Activated T-helper 1 cell treated with Interleukin-2 at 50 U/mL for 16 hours (primary cell): ENCODE results near the gene PIP4K2C.
"Not testable (repeated sequence)": the region's sequence is repeated elsewhere in the genome, so short reads cannot be mapped to it uniquely, and the experiment has no call there.

Experiments
- DNase-seq: peaks from one replicate; pipeline ENCODE4 v3.0.0-alpha.2; 2020; ENCODE audit warnings: low read depth

PIP4K2C gene

DNA sequence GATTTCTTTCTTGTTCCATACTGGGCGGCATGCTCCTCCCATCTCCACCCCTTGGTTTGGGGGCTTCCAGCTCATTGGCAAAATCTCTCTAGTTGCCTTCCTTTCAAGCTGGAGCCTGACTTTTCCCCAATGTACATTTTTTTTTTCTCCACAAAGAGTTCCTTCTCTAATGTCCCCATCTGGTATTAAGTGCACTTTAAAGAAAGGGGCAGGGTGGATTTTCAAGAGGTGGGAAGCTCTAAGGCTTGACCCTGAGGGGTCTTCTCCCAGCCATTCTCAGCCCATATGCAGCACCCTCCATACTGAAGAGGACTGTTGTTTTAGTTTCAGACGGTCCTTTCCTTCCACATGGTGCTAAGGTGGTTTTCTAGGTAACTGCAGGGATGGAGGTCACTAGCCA lies 5.8 kb upstream of the PIP4K2C start:
- DNase-seq, result no peak

DNA sequence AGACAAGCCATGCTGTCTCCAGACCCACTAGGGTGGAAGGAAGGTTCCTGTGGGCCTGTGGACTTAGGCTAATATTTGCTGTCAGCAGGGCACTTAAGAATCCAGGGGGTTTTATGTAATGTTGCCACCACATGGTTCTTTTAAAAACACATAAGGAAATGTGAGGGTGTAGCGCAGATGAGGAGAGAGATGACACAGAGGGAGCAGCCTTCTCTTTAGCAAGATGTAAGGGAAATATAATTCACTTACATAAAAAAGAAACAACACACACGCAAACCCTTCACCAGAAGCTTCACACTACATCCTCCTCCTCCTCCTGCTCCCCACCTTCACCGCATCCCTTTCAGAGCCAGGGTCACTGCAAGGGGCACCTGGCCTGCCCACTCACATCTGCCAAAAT lies 4.9 kb upstream of the PIP4K2C start:
- DNase-seq, result no peak

DNA sequence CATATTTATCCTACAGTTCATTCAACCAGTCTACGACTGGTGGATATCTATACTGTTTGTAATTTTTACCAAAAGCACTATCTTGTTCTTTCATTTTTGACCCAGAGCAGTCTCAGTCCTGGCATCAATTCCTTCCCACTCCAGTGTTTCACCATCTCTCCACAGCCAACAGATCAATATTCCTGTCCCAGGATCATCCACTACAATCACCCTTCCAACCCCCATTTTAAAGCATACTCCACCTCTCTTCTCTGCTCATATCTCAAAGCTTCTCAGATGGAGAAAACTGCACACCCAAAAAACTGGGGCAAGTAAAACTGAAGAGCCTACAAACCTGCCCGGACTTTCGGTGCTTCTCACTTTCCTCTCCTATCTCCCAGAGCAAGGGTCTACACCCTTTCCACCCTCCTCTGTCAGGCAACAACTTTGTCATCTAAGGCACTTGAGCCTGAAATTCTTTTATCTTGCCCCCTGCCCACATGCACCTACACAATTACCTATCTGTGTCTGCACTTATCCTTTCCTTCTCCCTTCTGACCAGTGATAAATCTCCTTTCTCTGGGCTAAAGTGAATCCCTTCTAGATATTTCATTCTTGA lies 4.1 kb upstream of the PIP4K2C start:
- no peak for DNase-seq

DNA sequence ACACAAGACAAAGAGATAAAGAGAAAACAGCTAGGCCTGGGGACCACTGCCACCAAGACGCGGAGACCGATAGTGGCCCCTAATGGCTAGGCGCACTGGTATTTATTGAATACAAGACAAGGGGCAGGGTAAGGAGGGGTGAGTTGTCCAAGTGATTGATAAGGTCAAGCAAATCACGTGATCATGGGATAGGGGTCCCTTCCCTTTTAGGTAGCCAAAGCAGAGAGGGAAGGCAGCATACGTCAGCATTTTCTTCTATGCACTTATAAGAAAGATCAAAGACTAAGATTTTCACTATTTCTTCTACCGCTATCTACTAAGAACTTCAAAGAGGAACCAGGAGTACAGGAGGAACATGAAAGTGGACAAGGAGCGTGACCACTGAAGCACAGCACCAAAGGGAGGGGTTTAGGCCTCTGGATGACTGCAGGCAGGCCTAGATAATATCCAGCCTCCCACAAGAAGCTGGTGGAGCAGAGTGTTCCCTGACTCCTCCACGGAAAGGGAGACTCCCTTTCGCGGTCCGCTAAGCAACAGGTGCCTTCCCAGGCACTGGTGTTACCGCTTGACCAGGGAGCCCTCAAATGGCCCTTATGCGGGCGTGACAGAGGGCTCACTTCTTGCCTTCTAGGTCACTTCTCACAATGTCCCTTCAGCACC lies 1.9 kb upstream of the PIP4K2C start:
- not testable (repeated sequence) for DNase-seq

DNA sequence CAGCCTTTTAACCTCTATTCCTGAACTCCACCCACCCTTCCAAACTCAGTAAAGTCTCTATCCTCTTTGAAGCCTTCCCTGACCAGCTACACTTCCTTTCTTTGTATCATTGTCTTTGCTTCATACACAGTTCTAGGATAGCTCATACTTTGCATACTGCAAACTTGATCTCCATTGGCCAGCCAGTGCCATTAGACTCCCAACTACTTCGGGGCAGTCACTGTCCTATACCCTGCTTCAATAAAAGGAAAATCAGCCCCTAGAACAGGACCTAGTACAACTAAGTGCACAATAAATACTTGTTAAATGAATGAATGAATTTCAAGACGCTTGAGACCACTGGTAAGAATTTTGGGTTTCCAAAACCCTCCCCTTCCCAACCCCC lies 521 bp upstream of the PIP4K2C start:
- no peak for DNase-seq

DNA sequence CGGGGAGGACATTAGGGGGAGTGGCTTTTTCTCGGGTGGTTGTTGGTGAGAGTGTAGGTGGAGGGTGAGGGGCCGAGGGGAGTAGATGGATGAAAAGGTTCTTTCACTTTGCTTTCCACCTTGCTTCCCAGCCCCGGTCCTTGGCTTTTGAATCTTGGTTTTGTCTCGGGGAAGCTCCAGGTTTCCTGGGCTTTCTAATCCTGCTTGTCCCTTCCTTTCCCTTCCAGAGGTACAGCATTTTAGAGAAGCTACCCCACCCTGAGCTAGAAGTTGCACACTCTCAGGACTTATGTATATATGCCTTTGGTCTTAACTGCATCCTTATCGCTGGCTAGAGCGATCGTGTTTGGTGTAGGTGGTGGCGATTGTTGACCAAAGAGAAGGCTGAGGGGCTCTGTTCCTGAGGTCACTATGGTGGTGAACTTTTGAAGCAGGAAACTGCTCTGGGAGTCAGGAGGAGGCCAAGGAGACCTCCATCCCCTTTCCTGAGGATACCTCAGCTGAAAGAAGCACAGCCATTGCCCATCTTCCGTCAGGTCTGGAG lies 862 bp downstream of the PIP4K2C start:
- no peak for DNase-seq

DNA sequence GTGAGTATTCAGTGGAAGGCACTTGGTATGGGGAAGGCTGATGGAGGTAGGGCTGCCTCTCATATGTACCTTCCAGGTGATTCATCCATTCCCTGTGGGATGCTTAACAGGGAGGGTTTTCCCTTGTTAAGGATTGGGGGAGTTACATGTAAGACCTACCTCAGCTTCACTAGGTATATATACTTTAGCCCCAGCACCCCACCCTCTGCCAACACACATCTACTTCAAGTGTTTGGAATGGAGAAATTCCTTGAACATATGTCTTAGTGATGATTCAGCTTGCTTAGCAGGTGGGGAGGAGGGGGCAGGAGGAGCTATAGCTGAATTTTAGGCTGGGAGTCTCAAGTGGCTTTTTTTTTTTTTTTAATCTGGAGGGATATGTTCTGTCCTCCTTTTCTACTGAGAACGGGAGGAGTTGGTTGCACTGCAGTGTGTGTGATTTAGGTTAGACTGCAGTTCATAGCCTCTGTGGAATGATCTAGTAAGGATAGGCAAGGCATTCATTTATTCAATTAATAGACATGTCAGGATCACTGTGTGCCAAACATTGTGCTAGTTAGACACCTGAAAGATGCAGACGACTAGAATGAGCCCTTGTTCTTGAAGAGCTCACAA lies 1.7 kb downstream of the PIP4K2C start:
- DNase-seq, result no peak

DNA sequence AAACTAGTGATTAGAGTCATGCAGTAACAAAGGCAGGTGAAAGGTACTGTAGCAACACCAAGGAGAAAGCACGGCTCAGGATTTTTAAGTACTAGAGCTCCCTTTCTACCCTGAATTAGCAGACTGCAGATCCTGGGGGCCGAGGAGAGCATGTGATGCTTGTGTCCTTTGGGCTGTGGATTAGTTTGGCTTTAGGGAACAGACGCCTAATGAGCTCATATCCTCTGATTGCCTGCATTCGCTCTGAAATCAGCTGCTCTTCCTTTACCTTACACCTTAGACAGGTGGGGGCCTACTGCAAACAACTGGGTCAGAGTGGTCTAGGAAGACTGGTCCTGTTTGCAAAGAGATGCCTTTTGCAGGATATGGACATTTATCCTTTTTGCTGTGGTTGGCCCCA lies 2.2 kb downstream of the PIP4K2C start:
- no peak for DNase-seq

DNA sequence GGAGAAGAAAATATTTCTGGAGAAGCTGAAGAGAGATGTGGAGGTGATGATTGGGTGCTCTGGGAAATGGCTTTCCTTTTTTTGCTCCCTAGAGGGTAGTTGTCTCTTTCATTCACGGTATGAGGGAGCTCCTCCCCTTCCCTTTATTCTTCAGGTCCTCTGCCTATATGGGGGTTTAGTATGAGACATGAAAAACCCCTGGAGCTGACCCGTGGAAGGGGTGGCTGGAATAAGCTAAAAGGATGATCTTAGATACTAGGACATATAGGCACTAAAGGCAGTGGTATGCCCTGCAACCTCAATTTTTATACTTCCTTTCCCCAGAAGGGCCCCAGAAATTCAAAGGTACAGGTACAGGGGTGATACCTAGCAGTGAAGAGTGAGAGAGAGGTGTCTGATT lies 9.4 kb downstream of the PIP4K2C start:
- DNase-seq, result no peak

DNA sequence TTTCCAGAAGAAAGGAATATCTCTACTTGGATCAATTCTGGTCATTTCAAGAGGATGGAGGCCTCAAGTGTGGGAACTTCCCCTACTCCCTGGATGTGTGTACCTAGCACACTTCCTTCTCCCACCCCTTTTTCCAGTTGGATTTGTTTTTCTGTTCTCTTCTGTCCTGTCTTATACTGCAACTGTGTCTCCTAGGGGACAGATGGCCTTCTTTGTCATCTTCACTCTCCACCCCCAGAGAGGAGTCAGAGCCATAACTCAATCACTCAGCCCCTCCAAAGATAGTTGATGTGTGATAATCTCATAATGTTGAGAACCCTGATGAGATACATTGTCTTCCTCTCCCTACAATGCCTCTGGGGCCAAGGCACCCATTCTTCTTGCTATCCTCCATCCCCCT lies 11.6 kb downstream of the PIP4K2C start:
- no peak for DNase-seq

DNA sequence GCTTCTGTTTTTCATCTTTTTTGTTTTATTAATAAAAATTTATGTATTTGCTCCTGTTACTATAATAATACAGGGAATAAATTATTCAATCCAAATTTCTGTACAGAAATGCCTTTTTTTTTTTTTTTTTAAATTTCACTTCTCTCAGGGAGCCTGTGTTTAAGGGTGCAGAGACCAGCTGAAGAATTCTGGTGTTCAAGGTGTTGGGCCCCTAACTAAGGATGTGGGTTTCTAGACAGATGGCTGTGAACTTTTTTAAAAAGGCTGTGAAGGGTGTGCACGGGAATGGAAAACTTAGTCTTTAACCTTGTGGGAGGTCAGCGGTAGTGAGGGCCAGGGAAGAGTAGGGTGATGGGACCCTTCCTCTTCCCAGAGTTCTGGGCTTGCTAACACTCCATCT lies 12.3 kb downstream of the PIP4K2C start:
- DNase-seq, result no peak

DNA sequence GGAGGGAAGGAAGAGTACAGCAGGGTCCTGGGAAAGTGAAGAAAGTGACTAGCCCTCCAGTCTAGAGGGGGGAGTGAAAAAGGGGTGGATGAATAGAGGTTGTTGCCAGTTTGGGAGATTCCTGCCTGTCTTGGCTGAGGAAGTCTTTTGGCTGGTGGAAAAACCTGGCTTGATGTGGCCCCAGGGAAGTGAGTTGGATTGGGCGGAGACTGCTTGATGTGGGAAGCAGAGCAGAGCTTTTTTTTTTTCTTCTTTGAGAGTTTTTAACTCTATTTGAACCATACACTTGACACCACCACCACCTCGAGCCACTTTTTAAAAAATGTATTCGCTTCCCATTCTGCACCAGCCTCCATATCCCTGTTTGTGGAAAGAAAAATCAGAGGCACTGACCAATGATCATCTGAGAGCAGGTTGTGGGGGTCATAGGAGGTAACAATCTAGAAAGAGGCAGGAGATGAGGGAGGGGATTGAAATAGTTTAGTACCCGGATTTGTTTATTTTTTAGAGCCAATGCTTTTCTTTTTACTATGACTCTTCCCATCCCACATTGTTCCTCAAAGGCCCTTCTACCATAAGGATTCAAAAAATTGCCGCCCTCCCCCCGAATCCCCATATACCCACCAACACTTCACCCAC lies 12.9 kb downstream of the PIP4K2C start:
- no peak for DNase-seq

DNA sequence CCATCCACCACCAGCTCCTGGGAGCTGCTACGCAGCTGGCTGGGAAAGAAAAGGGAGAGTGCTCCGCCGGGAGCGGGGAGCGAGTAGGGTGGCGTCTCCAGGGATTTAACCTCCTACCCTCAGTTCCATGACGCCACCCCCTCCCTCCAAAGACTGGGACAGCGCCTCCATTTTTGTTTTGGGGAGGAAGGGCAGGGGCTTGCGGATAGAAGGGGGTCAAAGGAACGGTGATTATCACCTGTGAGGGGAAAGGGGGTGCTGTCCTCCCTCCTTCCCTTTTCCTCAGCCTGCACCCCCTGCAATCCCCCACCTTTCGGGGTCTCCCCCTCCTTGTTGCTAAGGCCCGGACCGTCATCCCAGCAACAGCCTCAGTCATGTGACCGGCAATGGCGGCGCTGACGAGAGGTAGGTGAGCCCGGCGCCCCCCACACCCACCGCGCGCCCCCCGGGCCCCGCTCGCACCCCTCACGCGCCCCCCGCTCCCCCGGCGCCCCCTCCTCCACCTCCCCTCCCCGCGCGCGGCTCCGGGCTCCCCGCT lies 13.5 kb downstream of the PIP4K2C start, which contains the start of gene DTX3:
Gene DTX3, plus strand, starts transcription at position 371 of the 538 bp plus-strand sequence. CDS start 1,694 bp downstream, outside the sequence.
- DNase-seq, result no peak

DNA sequence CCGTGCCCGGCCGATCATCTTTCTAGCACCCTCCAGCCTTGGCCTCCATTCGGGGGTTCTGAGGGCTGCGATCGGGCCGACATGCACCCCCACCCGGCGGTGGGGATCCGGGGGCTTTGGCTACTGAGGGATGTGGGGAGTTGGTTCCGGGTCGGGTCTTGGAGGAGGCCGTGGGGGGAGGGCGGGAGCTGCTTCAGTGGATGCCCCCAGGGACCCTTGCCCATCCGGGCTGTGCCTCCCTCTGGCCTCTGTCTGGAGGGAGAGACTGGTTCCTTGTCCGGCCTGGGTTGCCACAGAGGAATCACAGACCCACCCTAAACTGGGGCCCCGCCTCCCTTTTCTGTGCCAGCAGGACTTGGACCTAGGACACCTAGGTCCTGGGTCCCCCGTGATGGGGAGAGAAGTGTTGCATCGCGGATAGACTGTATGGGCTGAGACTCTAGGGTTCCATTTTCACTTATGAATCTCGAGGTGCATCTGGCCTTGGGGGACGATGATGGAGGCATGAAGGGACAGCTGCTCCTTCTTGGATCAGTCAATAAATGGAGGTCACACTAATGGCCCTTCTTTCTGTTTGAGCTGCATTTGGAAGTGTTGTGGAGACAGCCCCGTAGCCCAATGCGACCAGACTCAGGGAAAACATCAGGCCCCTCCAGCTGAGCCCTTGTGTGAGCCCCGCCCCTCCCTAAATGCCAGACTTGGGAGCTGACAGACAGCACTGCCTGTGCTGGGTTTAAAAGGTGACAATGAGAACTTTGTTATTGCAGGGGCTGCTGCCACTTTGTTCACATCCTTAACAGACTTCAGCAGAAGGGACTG lies 14.2 kb downstream of the PIP4K2C start:
- no peak for DNase-seq

DNA sequence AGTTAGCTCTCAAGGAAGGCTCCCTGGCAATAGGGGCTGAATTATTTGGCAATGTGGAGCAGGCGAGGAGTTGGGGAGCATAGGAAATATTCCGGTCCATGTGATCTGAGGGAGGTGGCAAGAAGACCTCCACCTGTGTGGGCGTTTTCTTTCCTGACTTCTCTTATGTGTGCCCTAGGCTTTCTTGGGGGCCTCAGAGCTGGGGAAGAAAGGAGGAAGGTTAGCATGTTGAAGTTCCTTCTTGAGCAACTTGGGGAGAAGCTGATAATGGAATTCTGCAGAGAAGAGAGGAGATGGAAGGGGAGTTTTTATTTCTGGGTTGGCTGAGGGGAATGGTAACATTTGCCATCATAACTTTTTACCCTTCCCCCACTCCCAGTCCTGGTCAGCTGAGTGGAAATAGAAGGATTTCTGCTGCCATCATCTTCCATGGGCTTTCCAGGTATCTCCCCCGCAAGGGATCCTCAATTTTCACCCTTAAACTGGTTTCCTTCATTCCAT lies 14.9 kb downstream of the PIP4K2C start:
- DNase-seq, result no peak

DNA sequence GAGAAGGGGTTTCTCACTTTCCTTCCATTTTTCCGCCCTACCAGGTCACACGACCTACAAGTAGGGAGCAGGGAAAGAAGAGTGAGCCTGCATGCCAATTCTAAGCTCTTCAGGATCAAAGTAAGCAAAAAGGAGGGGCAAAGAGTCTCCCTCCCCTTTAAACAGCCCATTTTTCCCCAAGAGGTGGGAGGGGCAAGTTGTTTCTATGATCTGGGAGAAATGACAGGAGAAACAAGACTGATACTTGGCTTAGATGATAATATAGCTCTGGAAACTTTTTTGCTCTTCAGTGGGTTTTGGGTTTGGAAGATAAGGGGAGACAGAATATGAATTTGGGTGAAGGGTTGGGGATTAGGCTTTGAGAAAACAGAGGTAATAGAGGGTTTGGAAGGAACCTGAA lies 15.4 kb downstream of the PIP4K2C start:
- DNase-seq, result no peak

DNA sequence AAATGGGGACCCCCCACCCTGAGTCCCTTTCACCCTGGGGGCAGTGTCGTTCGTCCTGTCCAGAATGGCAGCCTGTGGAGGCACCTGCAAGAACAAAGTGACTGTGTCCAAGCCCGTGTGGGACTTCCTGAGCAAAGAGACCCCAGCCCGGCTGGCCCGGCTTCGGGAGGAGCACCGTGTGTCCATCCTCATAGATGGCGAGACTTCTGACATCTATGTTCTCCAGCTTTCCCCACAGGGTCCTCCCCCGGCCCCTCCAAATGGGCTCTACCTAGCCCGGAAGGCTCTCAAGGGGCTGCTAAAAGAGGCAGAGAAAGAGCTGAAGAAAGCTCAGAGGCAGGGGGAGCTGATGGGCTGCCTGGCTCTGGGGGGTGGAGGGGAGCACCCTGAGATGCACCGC lies 15.8 kb downstream of the PIP4K2C start:
- no peak for DNase-seq

DNA sequence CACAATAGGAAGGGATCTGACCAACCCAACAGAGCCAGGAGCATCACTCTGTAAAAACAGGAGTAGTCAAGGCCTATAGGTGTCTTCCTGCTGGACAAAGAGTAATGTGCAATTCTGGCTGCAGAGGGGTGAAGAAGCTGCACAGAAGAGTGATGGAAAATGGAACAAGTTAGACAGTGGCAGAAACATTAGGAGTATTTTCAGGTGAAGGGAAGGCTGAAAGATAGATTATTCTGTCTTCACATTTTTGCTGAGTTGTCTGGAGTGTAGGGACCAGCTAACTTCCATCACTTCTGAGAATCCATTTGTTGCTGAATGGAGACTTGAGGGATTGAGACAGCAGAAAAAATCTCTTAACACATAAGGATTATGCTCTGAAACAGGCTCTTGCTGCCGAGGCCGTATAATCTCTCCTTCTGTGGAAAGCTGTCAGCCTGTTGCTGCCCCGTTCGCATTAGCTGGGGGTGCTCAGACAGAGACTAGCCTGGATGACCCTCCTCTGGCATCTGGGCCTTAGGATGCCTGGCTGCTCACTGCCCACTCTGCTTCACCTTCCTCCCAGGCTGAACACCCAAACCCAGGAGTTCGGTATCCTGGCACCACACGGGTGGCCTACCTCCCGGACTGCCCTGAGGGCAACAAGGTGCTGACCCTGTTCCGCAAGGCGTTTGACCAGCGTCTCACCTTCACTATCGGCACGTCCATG lies 17.1 kb downstream of the PIP4K2C start:
- DNase-seq, result no peak

DNA sequence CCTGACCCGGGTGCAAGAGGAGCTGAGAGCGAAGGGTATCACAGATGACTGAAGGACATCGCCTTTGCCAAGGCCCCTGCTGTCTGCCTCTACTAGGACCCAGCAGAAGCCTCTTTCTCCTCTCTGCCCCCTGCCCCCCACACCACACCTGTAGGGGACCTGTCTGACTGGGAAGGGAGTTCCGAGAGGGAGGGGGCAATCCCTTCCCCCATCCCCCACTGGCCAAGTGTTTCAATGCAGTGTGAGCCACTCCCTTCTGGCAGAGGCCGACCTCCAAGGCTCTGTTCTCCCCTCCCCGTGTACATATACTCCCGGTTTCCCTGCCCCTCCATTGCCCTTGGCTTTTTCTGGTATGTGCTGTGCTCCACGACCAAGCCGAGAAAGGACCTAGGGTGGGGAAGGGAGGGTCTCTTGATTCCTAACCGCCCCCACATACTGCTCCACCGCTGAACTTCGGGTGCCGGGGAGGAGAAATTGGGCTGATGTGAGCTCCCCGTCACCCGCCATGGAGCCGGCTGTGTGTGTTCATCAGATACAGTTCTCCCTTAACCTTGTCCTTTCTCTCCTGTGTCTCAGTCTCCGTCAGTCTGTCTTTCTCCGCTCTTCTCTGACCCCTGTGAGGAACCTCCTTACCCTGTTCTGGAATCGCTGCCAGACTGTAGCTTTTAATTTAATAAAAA lies 18.2 kb downstream of the PIP4K2C start:
- no peak for DNase-seq
